Nucleus accumbens (tissue), 56 donors: ENCODE measurements around the gene PLXNC1.

ENCODE experiments used
- DNase-seq, 56 donors: peaks; one replicate each; lab custom pipeline; 2025; lab: John Stamatoyannopoulos, UW

PLXNC1 gene

DNA sequence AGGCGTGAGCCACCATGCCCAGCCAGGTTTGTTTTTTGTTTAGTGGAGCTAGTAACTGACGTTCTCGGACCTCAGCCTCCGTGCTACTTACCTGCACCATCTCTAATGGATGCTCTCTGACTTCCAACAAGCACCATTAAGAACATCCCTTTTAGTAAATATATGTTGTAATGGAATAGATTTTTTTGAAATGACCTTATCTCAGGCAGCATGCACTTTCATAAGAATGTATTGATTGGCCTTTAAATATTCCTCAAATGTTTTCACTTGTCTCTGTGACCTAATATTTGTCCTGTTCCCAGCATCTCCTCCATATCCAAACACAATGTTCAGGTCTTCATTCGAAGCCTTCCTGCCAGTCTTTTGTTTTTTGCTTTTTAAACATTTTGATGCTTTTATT lies 51.7 kb downstream of the PLXNC1 start:
- no peak for DNase-seq

DNA sequence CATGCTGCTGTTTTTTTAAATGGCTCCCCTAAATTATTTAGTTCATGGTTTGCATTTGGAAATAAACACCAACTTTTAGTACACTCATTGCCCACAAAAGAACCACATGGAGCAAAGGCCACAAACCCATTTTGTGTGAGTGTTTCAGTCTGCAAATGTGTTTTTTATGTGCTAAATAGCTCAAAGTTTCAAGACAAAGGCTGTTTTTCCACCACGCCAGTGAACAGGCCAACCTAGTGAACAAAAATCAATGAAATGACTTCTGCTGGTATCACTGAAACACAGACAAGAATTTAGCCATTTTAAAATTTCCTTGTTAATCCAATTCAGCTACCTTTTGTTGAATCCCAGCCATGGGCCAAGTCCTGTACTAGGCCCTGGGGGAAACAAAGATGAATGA lies 52.3 kb downstream of the PLXNC1 start:
- no peak for DNase-seq

DNA sequence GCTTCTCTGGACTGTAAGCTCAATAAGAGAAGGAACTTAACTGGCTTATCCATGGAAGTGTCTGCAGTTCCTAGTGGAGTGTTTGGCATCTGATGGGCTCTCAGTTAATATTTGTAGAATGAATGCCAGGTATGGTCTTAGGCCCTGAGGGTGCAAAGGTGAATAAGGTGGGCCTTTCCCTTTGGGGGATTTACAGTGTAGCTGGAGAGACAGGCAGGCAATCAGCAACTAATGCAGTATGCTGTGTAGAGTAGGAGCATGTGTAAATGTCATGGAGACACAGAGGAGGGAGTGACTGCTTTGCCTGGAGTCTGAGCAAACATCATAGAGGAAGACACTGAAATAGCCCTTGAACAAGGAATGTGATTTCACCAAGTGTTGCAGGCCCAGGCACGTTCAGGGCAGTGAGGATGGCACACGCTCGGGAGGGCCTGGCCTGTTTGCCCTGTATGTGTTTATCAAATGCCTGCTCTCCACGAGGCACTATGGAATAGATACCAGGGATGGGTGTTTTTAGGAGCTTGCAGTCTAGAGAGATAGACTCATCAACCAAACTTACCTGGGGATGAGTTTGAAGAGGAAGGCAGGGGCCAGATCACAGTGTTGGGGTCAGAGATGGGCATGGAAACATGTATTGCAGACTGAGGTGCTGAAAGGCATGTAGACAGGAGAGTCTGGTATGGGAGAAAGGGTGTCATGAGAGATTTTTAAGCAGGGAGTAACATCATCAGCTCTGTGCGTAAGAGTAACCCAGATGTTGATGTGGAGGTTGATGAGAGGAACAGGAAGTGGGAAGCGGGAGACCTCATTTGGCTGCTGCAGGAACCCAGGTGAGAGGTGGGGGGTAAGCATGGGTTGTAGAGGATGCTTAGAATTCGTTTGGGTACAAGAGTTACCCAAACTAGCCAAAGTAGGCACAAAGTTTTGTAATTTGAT lies 54.1 kb downstream of the PLXNC1 start:
- DNase-seq = no peak

DNA sequence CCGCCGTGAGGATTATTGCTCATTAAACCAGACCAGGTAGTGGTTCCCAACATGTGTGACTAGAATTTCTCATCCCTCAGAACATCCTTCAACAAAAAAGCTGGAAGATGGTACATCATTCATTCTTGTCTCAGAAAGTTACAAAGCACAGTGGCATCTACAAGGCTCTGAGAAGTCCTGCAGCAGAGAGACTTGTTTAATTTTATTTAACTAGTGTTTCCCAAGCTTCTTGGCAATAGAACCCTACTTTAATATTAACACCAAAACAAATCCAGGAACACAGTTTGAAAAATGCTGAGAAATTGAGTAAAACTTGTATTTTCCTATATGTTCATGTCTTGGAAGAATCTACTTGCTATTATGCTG lies 54.8 kb downstream of the PLXNC1 start:
- no peak for DNase-seq

DNA sequence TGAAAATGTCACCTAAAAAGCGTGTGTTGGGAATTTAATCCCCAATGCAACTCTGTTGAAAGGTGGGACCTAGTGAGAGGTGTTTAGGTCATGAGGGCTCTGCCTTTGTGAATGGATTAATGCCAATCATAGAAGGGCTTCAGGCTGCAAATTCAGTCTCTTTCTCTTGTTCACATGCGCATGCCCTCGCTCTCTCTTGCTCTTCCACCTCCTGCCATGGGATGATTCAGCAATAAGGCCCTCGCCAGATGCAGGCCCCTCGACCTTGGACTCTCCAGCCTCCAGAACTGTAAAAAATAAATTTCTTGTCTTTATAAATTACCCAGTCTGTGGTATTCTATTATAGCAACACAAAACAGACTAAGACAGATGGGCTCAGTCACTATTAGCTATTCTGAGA lies 55.4 kb downstream of the PLXNC1 start:
- DNase-seq = no peak

DNA sequence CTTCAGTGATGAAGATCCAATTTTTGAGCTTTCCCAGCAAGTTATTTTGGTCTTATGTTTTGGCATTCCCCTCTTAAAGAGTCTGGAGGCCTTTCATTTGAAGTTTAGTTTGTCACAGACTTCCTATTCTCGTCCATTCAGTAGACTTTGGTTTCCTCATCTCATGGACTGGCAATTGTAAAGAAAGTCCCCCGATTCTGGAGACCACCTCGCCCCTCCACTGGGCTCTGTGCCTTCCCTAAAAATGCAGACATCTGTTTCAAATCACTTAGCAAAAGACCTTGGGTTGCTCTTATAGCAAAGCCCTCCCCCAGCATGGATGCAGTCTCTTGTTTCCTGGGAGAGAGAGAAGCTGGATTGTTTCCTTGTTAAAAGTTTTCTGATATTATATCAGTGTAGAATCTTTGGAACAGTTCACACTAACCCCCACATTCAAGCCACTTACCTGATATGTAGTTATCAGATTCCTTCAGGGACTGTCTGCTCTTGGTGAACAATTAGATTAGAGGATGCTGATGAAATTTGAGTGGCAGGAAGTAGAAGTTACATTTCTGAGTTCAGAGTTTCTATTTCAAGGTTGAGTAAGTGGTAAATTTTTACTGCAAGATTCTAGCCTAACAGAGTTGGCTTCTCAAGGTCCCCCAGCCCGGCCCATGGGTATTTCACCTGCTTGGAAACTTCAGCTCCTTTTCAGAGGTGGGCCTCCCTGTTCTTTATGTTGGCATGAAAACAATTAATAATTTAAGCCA lies 56.3 kb downstream of the PLXNC1 start:
- no peak for DNase-seq

DNA sequence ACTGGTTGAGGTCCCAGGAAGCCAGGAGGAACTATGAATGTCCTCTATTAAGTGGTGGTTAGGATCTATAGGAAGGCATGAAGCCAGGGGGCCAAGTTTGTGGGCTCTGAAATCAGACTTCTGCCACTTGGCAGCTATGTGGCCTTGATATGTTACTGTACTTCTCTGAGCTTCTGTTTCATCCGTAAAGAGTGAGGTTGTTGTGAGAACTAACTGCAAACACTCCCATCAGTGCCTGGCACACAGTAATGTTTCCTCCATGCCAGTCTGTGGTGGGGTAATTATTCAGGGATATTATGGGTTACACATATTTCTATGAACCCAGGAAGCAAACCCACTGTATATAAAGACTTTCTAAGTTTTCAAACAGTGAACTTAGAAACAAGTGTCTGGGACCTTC lies 57.4 kb downstream of the PLXNC1 start:
- no peak for DNase-seq

DNA sequence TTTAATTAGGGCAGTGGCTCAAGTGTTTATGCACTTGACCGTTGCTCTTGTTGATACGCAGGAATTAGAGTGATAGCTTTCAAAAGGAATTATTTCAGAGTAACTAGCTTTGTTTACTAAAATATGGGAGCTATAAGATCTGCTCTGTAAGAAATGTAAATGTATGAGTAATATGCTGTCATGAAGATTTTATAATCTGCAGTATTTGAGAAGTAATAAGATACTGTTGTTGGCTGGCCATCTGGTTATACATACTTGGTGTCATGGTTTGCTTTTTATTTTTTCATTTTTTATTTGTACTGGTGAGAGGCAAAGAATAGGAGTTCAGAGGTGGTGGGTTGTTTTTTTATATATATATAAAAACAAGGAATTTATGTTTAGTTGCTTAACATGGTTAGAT lies 58.5 kb downstream of the PLXNC1 start:
- no peak for DNase-seq

DNA sequence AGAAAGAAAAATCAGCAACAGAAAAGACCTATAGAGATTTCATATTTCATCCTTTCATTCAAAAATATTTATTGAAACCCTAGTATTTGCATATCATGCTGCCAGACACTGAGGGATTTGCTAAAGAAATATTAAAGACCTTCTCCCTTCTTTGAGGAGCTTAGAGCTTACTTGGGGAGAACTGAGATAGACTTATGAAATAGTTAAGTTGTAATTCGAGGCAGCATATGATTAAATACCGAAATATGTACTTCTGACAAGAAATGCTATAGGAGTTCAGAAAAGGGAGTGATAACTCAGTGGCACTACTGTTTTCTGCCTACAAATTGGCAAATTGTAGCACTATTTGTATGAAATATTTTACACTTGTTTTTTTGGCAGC lies 59.1 kb downstream of the PLXNC1 start:
- DNase-seq = no peak

DNA sequence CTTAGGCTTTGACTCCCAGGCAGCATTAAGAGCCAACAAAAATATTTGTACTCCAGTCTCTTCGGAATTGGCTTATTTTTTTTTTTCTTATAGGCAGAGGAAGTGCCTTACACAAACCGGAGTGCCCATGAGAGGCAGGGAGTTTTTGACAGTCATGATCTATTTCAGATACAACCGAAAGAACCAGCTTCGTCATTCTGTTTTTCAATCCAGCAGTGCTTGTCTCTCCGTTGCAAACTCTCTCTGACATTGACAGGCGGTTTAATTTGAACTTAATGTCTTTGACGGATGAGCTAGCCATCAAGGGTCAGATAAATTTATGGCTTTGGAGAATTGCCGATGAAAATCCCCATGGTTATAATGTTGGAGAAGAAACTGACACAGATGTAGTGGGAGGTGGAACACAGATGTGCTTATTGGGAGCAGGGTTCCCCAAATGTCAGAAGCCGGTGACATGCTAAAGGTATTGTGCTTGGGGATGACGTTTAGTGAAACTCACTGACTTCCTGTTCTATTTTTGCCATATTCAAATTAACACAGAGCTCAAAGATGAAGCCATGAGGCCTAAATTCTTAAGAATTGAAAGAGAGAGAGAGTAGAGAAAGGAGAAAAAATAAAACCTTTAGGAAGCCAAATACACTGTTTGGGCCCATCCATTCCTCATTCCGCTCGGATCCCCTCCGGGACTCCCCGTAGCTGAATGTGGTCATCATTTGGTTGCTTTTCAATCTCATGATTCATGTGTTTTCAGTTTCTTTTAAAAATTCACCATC lies 59.7 kb downstream of the PLXNC1 start:
- peak in 6 of 56 donors; percentile 4 to 47 (median 8) for DNase-seq

DNA sequence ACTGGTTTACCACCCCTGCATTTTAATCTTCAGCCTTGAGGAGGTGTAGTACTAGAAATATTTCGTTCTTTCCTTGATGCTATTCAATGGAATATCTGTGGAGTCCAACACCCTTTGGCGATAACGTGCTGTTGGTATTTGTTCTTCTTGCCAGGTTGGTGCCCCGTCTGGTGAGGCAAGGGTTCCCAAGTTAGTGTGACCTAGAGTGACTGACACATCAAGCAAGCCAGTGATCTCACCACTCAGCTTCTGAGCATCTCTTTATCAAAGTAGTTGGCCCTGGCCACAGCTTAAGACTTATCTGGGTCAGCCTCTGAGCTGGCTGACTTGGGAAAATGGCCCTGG lies 60.2 kb downstream of the PLXNC1 start:
- no peak for DNase-seq

DNA sequence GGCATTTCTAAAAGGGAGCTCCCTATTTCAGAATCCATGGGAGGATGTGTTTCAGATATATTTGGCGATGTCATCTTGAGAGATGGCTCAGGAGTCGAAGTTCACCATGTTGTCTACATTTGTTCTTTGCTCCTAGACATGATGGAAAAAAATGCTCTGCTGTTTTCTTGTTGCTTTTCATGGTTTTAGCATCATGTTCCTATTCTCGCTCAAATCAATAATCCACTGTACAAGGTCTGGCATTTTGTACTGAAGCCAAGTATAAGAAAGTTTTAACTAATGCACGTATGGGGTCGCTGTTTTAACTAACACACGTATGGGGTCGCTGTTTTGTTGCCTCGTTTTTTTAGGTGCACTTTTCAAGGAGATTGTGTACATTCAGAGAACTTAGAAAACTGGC lies 60.9 kb downstream of the PLXNC1 start:
- DNase-seq = no peak

DNA sequence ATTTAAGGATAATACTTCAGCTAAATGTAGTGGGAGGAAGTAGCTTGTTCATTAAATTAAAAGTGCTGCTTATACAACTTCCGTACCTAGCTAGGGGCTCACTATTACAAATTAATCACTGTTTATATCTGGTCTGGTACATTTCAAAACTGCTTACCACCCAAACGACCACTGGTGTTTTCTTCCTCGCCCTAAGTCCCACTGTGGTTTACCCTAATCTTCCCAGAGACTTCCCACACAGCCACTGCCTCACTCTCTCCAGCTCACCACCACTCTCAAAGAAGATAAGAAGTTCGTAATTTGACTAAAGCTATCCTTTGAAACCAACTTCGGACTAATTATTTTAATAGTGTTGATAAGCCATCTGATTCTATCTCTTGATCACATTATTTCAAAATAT lies 62.6 kb downstream of the PLXNC1 start:
- no peak for DNase-seq

DNA sequence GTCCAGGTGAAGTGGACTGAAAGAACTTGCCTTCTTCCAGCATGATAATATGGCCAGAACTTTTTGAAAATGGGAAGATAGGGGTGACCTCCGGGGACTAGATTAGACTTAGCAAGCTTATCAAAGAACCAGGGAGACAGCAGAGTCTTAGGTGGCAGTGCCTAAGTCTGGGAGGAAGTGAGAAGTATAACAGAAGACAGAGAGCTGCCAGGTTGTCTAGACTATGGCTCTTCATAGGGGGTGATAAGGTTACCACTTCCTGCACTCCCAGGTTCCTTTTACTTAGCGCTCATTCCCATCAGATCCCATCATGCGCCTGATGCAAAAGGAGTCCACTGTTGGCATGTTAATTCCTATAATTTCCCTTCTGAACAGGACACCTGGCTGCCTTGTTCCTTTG lies 69.9 kb downstream of the PLXNC1 start:
- no peak for DNase-seq

DNA sequence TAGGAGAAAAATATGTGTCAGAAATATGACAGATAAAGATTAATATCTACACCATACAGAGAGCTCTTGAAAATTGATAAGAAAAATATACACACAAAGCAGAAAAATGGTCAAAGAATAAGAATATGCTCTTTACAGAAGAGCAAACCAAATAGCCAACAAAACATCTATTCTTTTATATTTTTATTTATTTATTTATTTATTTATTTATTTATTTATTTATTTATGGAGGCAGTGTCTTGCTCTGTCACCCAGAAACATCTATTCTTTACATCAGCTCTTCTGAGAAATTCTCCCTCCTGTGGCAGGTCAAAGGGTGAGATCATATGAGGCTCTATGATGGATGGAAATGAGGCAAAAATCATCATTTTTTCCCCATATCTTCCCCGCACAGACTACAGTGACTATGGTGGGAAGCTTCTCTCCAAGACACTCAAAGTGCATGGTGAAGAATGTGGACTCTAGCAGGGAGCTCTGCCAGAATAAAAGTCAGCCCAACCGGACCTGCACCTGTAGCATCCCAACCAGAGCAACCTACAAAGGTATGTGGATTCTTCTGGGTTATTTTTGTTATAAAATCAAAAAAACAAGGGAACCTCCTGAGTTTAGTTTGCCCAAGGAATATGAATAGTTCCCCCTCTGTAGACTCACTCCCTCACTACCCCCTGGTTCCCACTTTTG lies 71.4 kb downstream of the PLXNC1 start:
- DNase-seq = no peak

DNA sequence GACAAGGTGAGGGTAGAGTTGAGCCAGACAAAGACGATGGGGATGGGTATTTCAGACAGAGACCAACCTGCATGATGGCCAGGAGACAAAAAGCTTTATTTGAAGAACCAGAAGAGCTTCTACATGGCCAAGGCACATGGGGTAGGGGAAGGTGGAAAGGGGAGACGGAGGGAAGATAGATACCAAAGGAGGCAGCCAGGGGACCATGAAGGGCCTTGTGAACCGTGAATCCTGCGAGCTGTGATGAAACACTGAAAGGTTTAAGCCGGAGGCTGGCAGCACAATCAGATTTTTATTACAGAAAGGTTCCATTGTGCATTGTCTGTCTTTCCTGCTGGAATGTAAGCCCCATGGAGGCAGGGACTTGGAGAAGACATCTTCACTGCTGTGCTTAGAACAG lies 72.4 kb downstream of the PLXNC1 start:
- no peak for DNase-seq

DNA sequence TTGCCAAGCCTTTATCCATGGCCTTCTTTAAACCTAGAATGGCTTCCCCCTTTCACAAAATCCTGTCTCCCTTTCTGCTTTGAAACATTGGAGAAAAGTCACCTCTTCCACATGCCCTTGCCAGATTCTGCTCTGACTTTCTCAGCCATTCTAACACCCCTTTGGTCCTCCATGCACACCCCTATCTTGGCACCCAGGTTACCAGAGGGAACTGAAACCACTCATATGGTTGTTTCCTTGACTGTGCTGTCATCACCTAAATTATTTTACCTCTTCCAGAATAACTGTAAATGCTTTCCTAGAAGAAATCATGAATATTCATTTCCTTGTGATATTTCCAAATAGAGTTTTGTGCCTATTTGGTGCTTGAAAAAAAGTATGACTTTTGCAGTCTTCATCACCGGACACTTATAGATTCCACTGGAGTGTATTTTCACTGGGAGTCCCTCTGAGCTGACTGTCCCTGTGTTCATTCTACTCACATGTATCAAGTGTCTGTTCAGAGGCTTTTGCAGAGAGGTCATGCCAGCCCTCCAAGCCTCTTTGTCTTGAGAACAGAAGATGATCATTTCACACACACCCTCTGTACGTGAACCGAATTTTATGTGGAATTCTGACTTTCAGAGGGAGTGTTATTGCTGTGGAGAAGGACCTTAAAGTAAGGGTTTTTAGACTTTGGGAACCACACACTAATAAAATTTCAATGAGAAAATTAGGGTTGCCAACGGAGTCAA lies 74.1 kb downstream of the PLXNC1 start:
- DNase-seq = no peak

DNA sequence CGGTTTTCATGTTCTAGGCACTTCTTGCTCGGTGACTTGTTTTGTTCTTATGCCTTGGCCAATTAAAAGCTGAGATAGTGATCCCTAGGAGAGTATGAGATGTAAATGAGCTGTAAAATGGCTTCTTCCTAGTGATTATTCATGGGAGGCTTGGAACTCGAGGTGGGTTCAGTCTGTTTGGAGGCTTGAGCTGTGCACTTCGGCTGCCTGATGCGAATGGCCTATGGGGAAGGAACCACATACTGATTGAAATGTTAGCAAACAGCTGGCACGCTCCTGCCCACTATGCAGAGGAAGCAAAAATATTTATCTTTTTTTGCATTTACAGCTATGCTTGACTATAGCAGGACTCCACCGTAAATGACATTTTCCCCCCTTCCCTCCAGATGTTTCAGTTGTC lies 75.5 kb downstream of the PLXNC1 start:
- no peak for DNase-seq

DNA sequence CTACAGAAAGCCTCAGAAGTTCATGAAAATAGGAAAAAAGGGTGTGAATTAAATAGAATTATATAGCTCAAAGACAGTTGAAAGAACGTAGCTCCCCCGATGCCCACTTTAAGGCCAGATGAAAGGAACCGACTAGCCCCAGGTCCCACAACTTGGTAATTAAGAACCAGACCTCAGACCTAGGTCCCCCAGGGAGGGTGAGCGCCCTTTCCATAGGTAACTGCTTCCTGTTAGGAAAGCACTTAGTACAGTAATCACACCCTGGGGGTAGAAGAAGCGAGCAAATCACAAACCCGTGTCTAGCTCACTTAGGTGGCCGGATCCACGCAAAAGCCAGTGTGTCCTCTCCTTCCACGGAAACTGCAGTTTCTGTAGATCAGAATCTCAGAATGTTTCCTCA lies 77.1 kb downstream of the PLXNC1 start:
- no peak for DNase-seq
